ENCODE data around the gene LRP1. TPM values are rescaled to one million over a fixed set of nuclear protein-coding genes. Genes with fewer than 3 reads are reported as not detected.

LRP1 gene
- total and polyA plus RNA-seq, 8 donors = 12.2 to 89.4 (median 24.1) TPM

DNA sequence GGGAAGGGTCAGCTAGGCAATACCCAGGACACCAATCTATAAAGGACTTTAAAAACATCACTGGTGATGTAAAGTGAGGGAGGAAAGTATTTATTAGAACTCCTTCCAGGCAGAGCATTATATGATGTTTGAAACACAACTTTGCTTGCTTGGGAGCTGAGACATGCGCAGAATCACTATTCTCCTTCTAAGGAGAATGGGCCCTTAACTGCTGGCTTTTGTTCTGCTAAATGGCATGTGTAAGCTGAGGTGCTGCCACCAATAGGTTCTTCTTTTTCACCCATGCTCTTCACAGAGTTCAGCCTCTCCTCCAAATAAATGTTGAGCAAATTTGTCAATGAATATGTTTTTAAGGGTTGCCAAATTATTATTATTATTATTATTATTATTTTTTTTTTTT is 118.8 kb downstream of the LRP1 start:
- Histone ChIP-seq H3K4me3 (no peak overlapping the region), H3K36me3 (no peaks in the 10 kb centered on the region), H3K4me1 (peaks cover 0 to 10% (median 3%) of the 10 kb centered on the region in 3 donors), H3K9me3 (no peaks in the 10 kb centered on the region), H3K27ac (no peak overlapping the region), H3K27me3 (no peaks in the 10 kb centered on the region)
- FAIRE-seq (no peak), DNase-seq (no peak), ATAC-seq (no peak)
- intact Hi-C loops (cut with DNase I) = loop anchor here in 1 of 3 donors (5.0 kb wide), 1 partner anchor 35 kb away; no protein-coding TSS in a partner anchor
- TF ChIP-seq, protein P1, sequence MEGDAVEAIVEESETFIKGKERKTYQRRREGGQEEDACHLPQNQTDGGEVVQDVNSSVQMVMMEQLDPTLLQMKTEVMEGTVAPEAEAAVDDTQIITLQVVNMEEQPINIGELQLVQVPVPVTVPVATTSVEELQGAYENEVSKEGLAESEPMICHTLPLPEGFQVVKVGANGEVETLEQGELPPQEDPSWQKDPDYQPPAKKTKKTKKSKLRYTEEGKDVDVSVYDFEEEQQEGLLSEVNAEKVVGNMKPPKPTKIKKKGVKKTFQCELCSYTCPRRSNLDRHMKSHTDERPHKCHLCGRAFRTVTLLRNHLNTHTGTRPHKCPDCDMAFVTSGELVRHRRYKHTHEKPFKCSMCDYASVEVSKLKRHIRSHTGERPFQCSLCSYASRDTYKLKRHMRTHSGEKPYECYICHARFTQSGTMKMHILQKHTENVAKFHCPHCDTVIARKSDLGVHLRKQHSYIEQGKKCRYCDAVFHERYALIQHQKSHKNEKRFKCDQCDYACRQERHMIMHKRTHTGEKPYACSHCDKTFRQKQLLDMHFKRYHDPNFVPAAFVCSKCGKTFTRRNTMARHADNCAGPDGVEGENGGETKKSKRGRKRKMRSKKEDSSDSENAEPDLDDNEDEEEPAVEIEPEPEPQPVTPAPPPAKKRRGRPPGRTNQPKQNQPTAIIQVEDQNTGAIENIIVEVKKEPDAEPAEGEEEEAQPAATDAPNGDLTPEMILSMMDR (IDR thresholded peaks at IDR 0.05) = no peak
- 93 to 100% methylated on average over 1 of the region's 1 CpG for WGBS, 2 donors

- TF ChIP-seq, protein P1 (IDR thresholded peaks at IDR 0.05) = no peak
- FAIRE-seq (no peak), ATAC-seq (peak in 2 of 4 donors; percentile 17 to 64), DNase-seq (peak in 1 of 6 donors; percentile 25)
- 70 to 76% methylated on average over 7 of the region's 7 CpGs for WGBS, 2 donors
- intact Hi-C loops (cut with DNase I) = loop anchor here in 1 of 3 donors (5.0 kb wide), 1 partner anchor 37 kb away; no protein-coding TSS in a partner anchor
- H3K9me3 ChIP-seq = no peaks in the 10 kb centered on the region
- no peak overlapping the region for H3K4me3 ChIP-seq
- H3K27ac ChIP-seq = no peak overlapping the region
- H3K4me1 ChIP-seq = no peaks in the 10 kb centered on the region
- H3K36me3 ChIP-seq = no peaks in the 10 kb centered on the region
- H3K27me3 ChIP-seq = no peaks in the 10 kb centered on the region
These were observed 120.9 kb downstream of the LRP1 start for GRCh38 chr12:57248934-57249742.

- intact Hi-C loops (cut with DNase I) = no loop called here
- TF ChIP-seq, protein P1 (IDR thresholded peaks at IDR 0.05) = no peak
- WGBS, 2 donors = 73 to 84% methylated on average over 3 of the region's 3 CpGs
These were observed 122.3 kb downstream of the LRP1 start for GRCh38 chr12:57250541-57250940.

GRCh38 chr12:57250956-57251355 is 122.7 kb downstream of the LRP1 start, which contains the start of gene STAC3:
Gene STAC3, minus strand, starts transcription at chr12:57251187. Its CDS starts 1,551 bp downstream, at chr12:57249636.
- FAIRE-seq (no peak), ATAC-seq (no peak), DNase-seq (peak in 1 of 6 donors; percentile 30)
- 61 to 70% methylated on average over 7 of the region's 7 CpGs for WGBS, 2 donors
- Histone ChIP-seq H3K36me3 (peaks cover 0 to under 1% (median 0%) of the 10 kb centered on the region in 3 donors), H3K27ac (no peak within 1 kb of the TSS), H3K9me3 (no peaks in the 10 kb centered on the region), H3K4me3 (no peak within 1 kb of the TSS), H3K4me1 (no peaks in the 10 kb centered on the region), H3K27me3 (no peaks in the 10 kb centered on the region)
- intact Hi-C loops (cut with DNase I) = no loop called here
- TF ChIP-seq, protein P1 (IDR thresholded peaks at IDR 0.05) = no peak

More at GRCh38 chr12:57250541-57250940, 122.3 kb downstream of the LRP1 start:
- H3K27me3 ChIP-seq = no peaks in the 10 kb centered on the region
- FAIRE-seq (no peak), DNase-seq (no peak), ATAC-seq (no peak)
- no peak overlapping the region for H3K27ac ChIP-seq
- no peaks in the 10 kb centered on the region for H3K9me3 ChIP-seq
- no peak overlapping the region for H3K4me3 ChIP-seq
- H3K36me3 ChIP-seq = no peaks in the 10 kb centered on the region
- no peaks in the 10 kb centered on the region for H3K4me1 ChIP-seq

All from pancreas (tissue), 10 donors.